Astrocyte (in vitro differentiated cells and primary cell): Measurements from ENCODE around the gene POU2F1. TPM values are rescaled to one million over a fixed set of nuclear protein-coding genes. Genes with fewer than 3 reads are reported as not detected.

Experiments used
- DNase-seq: peaks from one replicate; pipeline ENCODE4 v3.0.0-alpha.2; 2010; ENCODE audit warnings: low read depth
- FAIRE-seq: peaks from 2 replicates; lab custom pipeline; 2011; peaks lifted over from hg19 to GRCh38; lab: Jason Lieb, UNC
- H2AFZ ChIP-seq: 2 replicates; pipeline ENCODE4 v1.6.0; 2012; ENCODE audit warnings: low read depth, low read length, inconsistent platforms
- H3K27ac ChIP-seq: 2 replicates; pipeline ENCODE4 v1.5.1; 2011; ENCODE audit warnings: low read depth, low read length, inconsistent platforms
- H3K27me3 ChIP-seq: 2 replicates; pipeline ENCODE4 v1.6.0; 2011; ENCODE audit warnings: low read length, inconsistent platforms; ENCODE audit not compliant: insufficient read depth
- H3K36me3 ChIP-seq: 2 replicates; pipeline ENCODE4 v1.5.1; 2011; ENCODE audit warnings: low read length, inconsistent platforms; ENCODE audit not compliant: insufficient read depth
- H3K4me1 ChIP-seq: 2 replicates; pipeline ENCODE4 v1.5.1; 2011; ENCODE audit warnings: low read length, inconsistent platforms; ENCODE audit not compliant: insufficient read depth
- H3K4me2 ChIP-seq: 2 replicates; pipeline ENCODE4 v1.6.0; 2012; ENCODE audit warnings: low read length, inconsistent platforms
- H3K4me3 ChIP-seq: 2 replicates; pipeline ENCODE4 v1.5.1; 2011; ENCODE audit warnings: low read depth, mild to moderate bottlenecking, low read length, inconsistent platforms; ENCODE audit not compliant: insufficient read depth
- H3K79me2 ChIP-seq: 2 replicates; pipeline ENCODE4 v1.6.0; 2012; ENCODE audit warnings: mild to moderate bottlenecking, low read length, inconsistent platforms; ENCODE audit not compliant: insufficient read depth
- H3K9ac ChIP-seq: 2 replicates; pipeline ENCODE4 v1.6.0; 2012; ENCODE audit warnings: mild to moderate bottlenecking, low read length, inconsistent platforms
- H3K9me3 ChIP-seq: 2 replicates; pipeline ENCODE4 v1.5.1; 2012; ENCODE audit warnings: low read depth, mild to moderate bottlenecking, low read length, inconsistent platforms; ENCODE audit not compliant: insufficient read depth
- H4K20me1 ChIP-seq: 2 replicates; pipeline ENCODE4 v1.6.0; 2012; ENCODE audit warnings: low read length, inconsistent platforms; ENCODE audit not compliant: insufficient read depth
- H3K27ac Mint-ChIP-seq: one replicate; pipeline ENCODE4 v1.8.0; 2021; ENCODE audit warnings: mild to moderate bottlenecking, mixed read lengths; ENCODE audit not compliant: unreplicated experiment
- H3K27me3 Mint-ChIP-seq: one replicate; pipeline ENCODE4 v1.8.0; 2021; ENCODE audit warnings: low read depth, mixed read lengths; ENCODE audit not compliant: unreplicated experiment
- H3K36me3 Mint-ChIP-seq: one replicate; pipeline ENCODE4 v1.8.0; 2021; ENCODE audit warnings: low read depth, mixed read lengths; ENCODE audit not compliant: unreplicated experiment
- H3K4me1 Mint-ChIP-seq: one replicate; pipeline ENCODE4 v1.8.0; 2021; ENCODE audit warnings: low read depth, mixed read lengths; ENCODE audit not compliant: unreplicated experiment
- H3K4me3 Mint-ChIP-seq: one replicate; pipeline ENCODE4 v1.8.0; 2021; ENCODE audit warnings: mild to moderate bottlenecking, moderate library complexity, mixed read lengths; ENCODE audit not compliant: unreplicated experiment
- H3K9me3 Mint-ChIP-seq: one replicate; pipeline ENCODE4 v1.8.0; 2021; ENCODE audit warnings: mild to moderate bottlenecking, mixed read lengths; ENCODE audit not compliant: unreplicated experiment
- EZH2 ChIP-seq: IDR thresholded peaks from 2 replicates; pipeline ENCODE4 v1.6.1; 2012; ENCODE audit warnings: mild to moderate bottlenecking, low read length, inconsistent platforms; ENCODE audit not compliant: insufficient read depth
- total RNA-seq: library from RNA; stranded (reverse); gene quantifications from 2 replicates; pipeline ENCODE4 v1.2.1, GENCODE V29; 2021
- TF ChIP-seq, protein P1 (sequence below): IDR thresholded peaks from 2 replicates; pipeline ENCODE4 v1.5.1; 2011; ENCODE audit warnings: low read depth, mild to moderate bottlenecking, inconsistent platforms, low read length, moderate library complexity; ENCODE audit not compliant: insufficient read depth

Gene POU2F1
- total RNA-seq, 1 donor from 2014 or later: 21.7 TPM

DNA sequence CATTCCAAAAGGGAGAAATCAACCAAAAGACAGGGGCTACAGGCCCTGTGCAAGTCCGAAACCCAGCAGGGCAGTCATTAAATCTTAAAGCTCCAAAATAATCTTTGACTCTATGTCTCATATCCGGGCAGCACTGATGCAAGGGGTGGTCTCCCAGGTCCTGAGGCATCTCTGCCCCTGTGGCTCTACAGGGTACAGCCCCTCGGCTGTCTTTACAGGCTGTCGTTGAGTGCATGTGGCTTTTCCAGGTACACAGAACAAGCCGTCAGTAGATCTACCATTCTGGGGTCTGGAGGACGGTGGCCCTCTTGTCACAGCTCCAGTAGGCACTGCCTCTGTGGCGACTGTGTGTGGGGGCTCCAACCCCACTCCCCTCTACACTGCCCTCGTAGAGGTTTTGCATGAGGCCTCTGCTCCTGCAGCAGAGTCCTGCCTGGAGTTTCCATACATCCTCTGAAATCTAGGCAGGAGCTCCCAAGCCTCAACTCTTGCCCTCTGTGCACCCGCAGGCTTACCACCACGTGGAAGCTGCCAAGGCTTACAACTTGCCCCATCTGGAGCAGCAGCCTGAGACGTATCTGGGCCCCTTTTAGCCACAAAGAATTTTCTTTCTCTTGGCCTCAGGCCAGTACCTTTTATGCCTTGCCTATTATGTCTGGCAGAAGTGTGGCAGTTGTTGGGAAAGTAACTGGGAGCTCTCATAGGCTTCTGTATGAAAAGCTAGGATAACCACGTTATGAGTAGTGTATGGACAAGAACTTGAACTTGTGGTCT lies 52.5 kb downstream of the POU2F1 start:
- Histone ChIP-seq H3K36me3 (no peaks in the 10 kb centered on the region), H3K9ac (no peak overlapping the region), H3K4me2 (no peak overlapping the region), H2AFZ (no peak overlapping the region), H4K20me1 (peaks cover 58% of the 10 kb centered on the region), H3K27ac (no peak overlapping the region), H3K4me3 (no peak overlapping the region), H3K4me1 (peaks cover 3% of the 10 kb centered on the region), H3K27me3 (no peaks in the 10 kb centered on the region), H3K9me3 (no peaks in the 10 kb centered on the region), H3K79me2 (peaks cover 72% of the 10 kb centered on the region)
- H3K36me3 Mint-ChIP-seq: no peaks in the 10 kb centered on the region
- no peaks in the 10 kb centered on the region for H3K27me3 Mint-ChIP-seq
- no peak overlapping the region for H3K4me3 Mint-ChIP-seq
- peaks cover 37% of the 10 kb centered on the region for H3K4me1 Mint-ChIP-seq
- peak overlapping the region; percentile 49 for H3K27ac Mint-ChIP-seq
- DNase-seq: peak; percentile 54
- H3K9me3 Mint-ChIP-seq: no peaks in the 10 kb centered on the region
- TF ChIP-seq, protein P1, sequence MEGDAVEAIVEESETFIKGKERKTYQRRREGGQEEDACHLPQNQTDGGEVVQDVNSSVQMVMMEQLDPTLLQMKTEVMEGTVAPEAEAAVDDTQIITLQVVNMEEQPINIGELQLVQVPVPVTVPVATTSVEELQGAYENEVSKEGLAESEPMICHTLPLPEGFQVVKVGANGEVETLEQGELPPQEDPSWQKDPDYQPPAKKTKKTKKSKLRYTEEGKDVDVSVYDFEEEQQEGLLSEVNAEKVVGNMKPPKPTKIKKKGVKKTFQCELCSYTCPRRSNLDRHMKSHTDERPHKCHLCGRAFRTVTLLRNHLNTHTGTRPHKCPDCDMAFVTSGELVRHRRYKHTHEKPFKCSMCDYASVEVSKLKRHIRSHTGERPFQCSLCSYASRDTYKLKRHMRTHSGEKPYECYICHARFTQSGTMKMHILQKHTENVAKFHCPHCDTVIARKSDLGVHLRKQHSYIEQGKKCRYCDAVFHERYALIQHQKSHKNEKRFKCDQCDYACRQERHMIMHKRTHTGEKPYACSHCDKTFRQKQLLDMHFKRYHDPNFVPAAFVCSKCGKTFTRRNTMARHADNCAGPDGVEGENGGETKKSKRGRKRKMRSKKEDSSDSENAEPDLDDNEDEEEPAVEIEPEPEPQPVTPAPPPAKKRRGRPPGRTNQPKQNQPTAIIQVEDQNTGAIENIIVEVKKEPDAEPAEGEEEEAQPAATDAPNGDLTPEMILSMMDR: no peak
- no peak for TF ChIP-seq EZH2
- no peak for FAIRE-seq

- no peak for TF ChIP-seq EZH2
- TF ChIP-seq, protein P1: no peak
- Histone ChIP-seq H3K9me3 (no peaks in the 10 kb centered on the region), H2AFZ (no peak overlapping the region), H4K20me1 (peaks cover 53% of the 10 kb centered on the region), H3K27ac (no peak overlapping the region), H3K27me3 (no peaks in the 10 kb centered on the region), H3K79me2 (peaks cover 70% of the 10 kb centered on the region), H3K4me2 (no peak overlapping the region), H3K9ac (no peak overlapping the region), H3K36me3 (no peaks in the 10 kb centered on the region), H3K4me1 (peaks cover 3% of the 10 kb centered on the region), H3K4me3 (no peak overlapping the region)
- H3K27ac Mint-ChIP-seq: no peak overlapping the region
- no peaks in the 10 kb centered on the region for H3K27me3 Mint-ChIP-seq
- DNase-seq: no peak
- H3K4me3 Mint-ChIP-seq: no peak overlapping the region
- H3K4me1 Mint-ChIP-seq: peaks cover 37% of the 10 kb centered on the region
- no peak for FAIRE-seq
- H3K36me3 Mint-ChIP-seq: no peaks in the 10 kb centered on the region
- H3K9me3 Mint-ChIP-seq: no peaks in the 10 kb centered on the region
Observed at GRCh38 chr1:167274061-167274460, 53.4 kb downstream of the POU2F1 start.

DNA sequence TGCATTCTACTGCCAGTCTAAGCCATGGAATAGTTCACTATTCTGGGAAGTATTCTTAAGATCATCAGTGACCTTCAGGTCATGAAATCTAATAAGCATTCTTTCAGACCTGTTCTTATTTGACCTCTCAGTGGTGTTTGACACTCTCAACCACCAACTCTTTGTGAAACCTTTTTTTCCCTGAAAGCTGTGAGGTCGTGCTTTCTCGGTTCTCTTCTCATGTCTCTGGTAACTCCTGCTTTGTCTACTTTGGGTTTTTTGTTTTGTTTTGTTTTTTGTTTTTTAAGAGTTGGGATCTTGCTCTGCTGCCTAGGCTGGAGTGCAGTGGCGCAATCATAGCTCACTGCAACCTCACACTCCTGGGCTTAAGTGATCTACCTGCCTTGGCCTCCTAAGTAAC lies 56.3 kb downstream of the POU2F1 start:
- TF ChIP-seq EZH2: no peak
- TF ChIP-seq, protein P1: no peak
- Histone ChIP-seq H3K36me3 (no peaks in the 10 kb centered on the region), H3K79me2 (peaks cover 66% of the 10 kb centered on the region), H4K20me1 (peaks cover 56% of the 10 kb centered on the region), H3K4me2 (no peak overlapping the region), H3K4me3 (no peak overlapping the region), H3K27ac (no peak overlapping the region), H3K27me3 (no peaks in the 10 kb centered on the region), H2AFZ (no peak overlapping the region), H3K4me1 (peaks cover 3% of the 10 kb centered on the region), H3K9me3 (no peaks in the 10 kb centered on the region), H3K9ac (no peak overlapping the region)
- FAIRE-seq (no peak), DNase-seq (no peak)
- Mint-ChIP-seq H3K4me1 (peaks cover 25% of the 10 kb centered on the region), H3K27me3 (no peaks in the 10 kb centered on the region), H3K36me3 (no peaks in the 10 kb centered on the region), H3K27ac (no peak overlapping the region), H3K4me3 (no peak overlapping the region), H3K9me3 (no peaks in the 10 kb centered on the region)
